HepG2 (cell line): ENCODE measurements around the gene OR10A2. TPM values are rescaled to one million over a fixed set of nuclear protein-coding genes. Genes with fewer than 3 reads are reported as not detected.

Source experiments
- ATAC-seq: fragments of 200-7000 bp; cut with Tn5 transposase; 3 replicates; pipeline ENCODE4 v1.9.1; 2020; ENCODE audit warnings: mild to moderate bottlenecking, moderate library complexity
- BruUV-seq: library from RNA; stranded (reverse); fragments of 400-500 nt; replicated peaks from 2 replicates; lab custom pipeline; 2021; lab: Mats Ljungman, UMichigan
- CTCF ChIA-PET: fragments of 300-600 bp; formaldehyde crosslinking; extraction: SDS; loops from one replicate; lab custom pipeline; 2021; ENCODE audit warnings: low total read pairs, inconsistent platforms, low intra/inter-chr PET ratio; lab: Yijun Ruan, JAX
- POLR2A ChIA-PET: fragments of 350-600 bp; sonication (Branson Sonifier 250); formaldehyde crosslinking; loops from one replicate; lab custom pipeline; 2020; ENCODE audit warnings: antibody characterized with exemption, inconsistent platforms; lab: Yijun Ruan, JAX
- DNase-seq: peaks from one replicate; pipeline ENCODE4 v3.0.0-alpha.2; 2015; ENCODE audit warnings: low spot score
- FAIRE-seq: peaks from 3 replicates; lab custom pipeline; 2011; peaks lifted over from hg19 to GRCh38; lab: Jason Lieb, UNC
- H2AFZ ChIP-seq: one replicate; pipeline ENCODE4 v1.6.1; 2011; ENCODE audit warnings: low read length, inconsistent platforms
- H3K27ac ChIP-seq: fragments of 300-600 bp; 3 replicates; pipeline ENCODE4 v1.8.0; 2011; ENCODE audit warnings: mixed run types, mild to moderate bottlenecking, mixed read lengths, low read length, inconsistent platforms; ENCODE audit not compliant: insufficient read depth; ENCODE audit errors: extremely low read length
- H3K27me3 ChIP-seq, 2 experiments: fragments of 200-600 bp in 1 of 2; 2 replicates in 1 of 2; 3 replicates in 1 of 2; pipeline versions ENCODE4 v1.6.0 to v1.8.0; 2011; ENCODE audit warnings: low read length in 2 of 2, mild to moderate bottlenecking in 2 of 2, moderate library complexity in 2 of 2, inconsistent platforms in 1 of 2; ENCODE audit not compliant: insufficient read depth in 2 of 2, control insufficient read depth in 1 of 2
- H3K36me3 ChIP-seq, 2 experiments: fragments of 200-600 bp in 1 of 2; replicated peaks in 1 of 2; 2 replicates in 1 of 2; 3 replicates in 1 of 2; pipeline versions ENCODE4 v1.5.1 to v1.8.0; 2011; ENCODE audit warnings: low read length in 2 of 2, inconsistent platforms in 1 of 2; ENCODE audit not compliant: insufficient read depth in 2 of 2, control insufficient read depth in 1 of 2
- H3K4me1 ChIP-seq: 2 replicates; pipeline ENCODE4 v1.5.1; 2012; ENCODE audit warnings: low read length, inconsistent platforms; ENCODE audit not compliant: insufficient read depth
- H3K4me2 ChIP-seq: 2 replicates; pipeline ENCODE4 v1.6.0; 2011; ENCODE audit warnings: low read depth, low read length, inconsistent platforms
- H3K4me3 ChIP-seq, 3 experiments: fragments of 200-600 bp in 1 of 3; sonication (generic), shearing (Covaris generic) in 1 of 3; replicated peaks in 1 of 3; 2 replicates each; pipeline ENCODE4 v1.5.1; 2011 to 2016; ENCODE audit warnings: low read length in 3 of 3, inconsistent platforms in 2 of 3, low read depth in 2 of 3, mild to moderate bottlenecking in 2 of 3, control low read depth in 1 of 3, mixed read lengths in 1 of 3; ENCODE audit not compliant: insufficient read depth in 1 of 3
- H3K79me2 ChIP-seq: one replicate; pipeline ENCODE4 v1.6.1; 2011; ENCODE audit warnings: low read length, inconsistent platforms; ENCODE audit not compliant: insufficient read depth
- H3K9ac ChIP-seq: 2 replicates; pipeline ENCODE4 v1.6.0; 2011; ENCODE audit warnings: mild to moderate bottlenecking, low read depth, low read length, inconsistent platforms; ENCODE audit not compliant: insufficient read depth
- H3K9me3 ChIP-seq: 2 replicates; pipeline ENCODE4 v1.5.1; 2012; ENCODE audit warnings: mild to moderate bottlenecking, low read length
- H4K20me1 ChIP-seq: 2 replicates; pipeline ENCODE4 v1.6.0; 2011; ENCODE audit warnings: inconsistent platforms, mild to moderate bottlenecking, low read length, moderate library complexity; ENCODE audit not compliant: insufficient read depth
- FOXP1 ChIP-seq, 2 experiments: fragments of 450-650 bp in 1 of 2; IDR thresholded peaks; 2 replicates each; pipeline ENCODE4 v1.6.1; 2017 to 2018; ENCODE audit warnings: antibody characterized with exemption in 1 of 2
- HHEX ChIP-seq: IDR thresholded peaks from 2 replicates; pipeline ENCODE4 v1.6.1; 2016; ENCODE audit warnings: control low read depth
- KAT8 ChIP-seq: IDR thresholded peaks from 2 replicates; pipeline ENCODE4 v1.6.1; 2016; ENCODE audit warnings: missing genetic modification reagents, missing compliant biosample characterization
- KLF12 ChIP-seq: sonication (generic); formaldehyde crosslinking; IDR thresholded peaks from 2 replicates; pipeline ENCODE4 v1.4.0; 2020; ENCODE audit warnings: missing genetic modification reagents, borderline replicate concordance
- MATR3 ChIP-seq: sonication (generic); formaldehyde crosslinking; IDR thresholded peaks from 2 replicates; pipeline ENCODE4 v1.4.0; 2020; ENCODE audit warnings: missing genetic modification reagents
- MYNN ChIP-seq: sonication (generic); formaldehyde crosslinking; IDR thresholded peaks from 2 replicates; pipeline ENCODE4 v1.4.0; 2020; ENCODE audit warnings: mild to moderate bottlenecking, low read depth, missing genetic modification reagents
- NFE2L2 ChIP-seq: fragments of 150-350 bp; IDR thresholded peaks from 2 replicates; pipeline ENCODE4 v1.6.1; 2014; ENCODE audit warnings: low read length
- PCBP2 ChIP-seq: fragments of 200-400 bp; formaldehyde crosslinking; optimal IDR thresholded peaks from 2 replicates; pipeline ENCODE3; 2018; ENCODE audit warnings: low read length, low read depth; ENCODE audit not compliant: poor library complexity, severe bottlenecking
- RBAK ChIP-seq: sonication (generic); formaldehyde crosslinking; IDR thresholded peaks from 2 replicates; pipeline ENCODE4 v1.5.1; 2020; ENCODE audit warnings: mild to moderate bottlenecking, missing genetic modification reagents
- SETDB1 ChIP-seq: sonication (generic); formaldehyde crosslinking; IDR thresholded peaks from 2 replicates; pipeline ENCODE4 v1.5.1; 2020; ENCODE audit warnings: missing genetic modification reagents, mild to moderate bottlenecking, borderline replicate concordance
- ZNF253 ChIP-seq: sonication (generic); formaldehyde crosslinking; IDR thresholded peaks from 2 replicates; pipeline ENCODE4 v1.8.0; 2022; ENCODE audit warnings: mild to moderate bottlenecking, missing genetic modification reagents, borderline replicate concordance
- ZNF549 ChIP-seq: sonication (generic); formaldehyde crosslinking; IDR thresholded peaks from 2 replicates; pipeline ENCODE4 v1.5.0; 2020; ENCODE audit warnings: missing genetic modification reagents
- ZNF552 ChIP-seq: sonication (generic); formaldehyde crosslinking; IDR thresholded peaks from 2 replicates; pipeline ENCODE4 v1.9.0; 2022; ENCODE audit warnings: missing genetic modification reagents, mild to moderate bottlenecking, borderline replicate concordance
- ZNF766 ChIP-seq: sonication (generic); formaldehyde crosslinking; IDR thresholded peaks from 2 replicates; pipeline ENCODE4 v1.5.0; 2020; ENCODE audit warnings: missing genetic modification reagents, borderline replicate concordance
- in situ Hi-C: cut with HindIII; loops from 2 replicates; pipeline ENCODE4 v1.10.0; 2017; ENCODE audit warnings: low pct_unique_long_range_greater_than_20kb; ENCODE audit not compliant: extremely low pct_ligation_motif_present
- intact Hi-C: fragments of 100-400 bp; cut with micrococcal nuclease; formaldehyde crosslinking; loops from one replicate; pipeline ENCODE4 v1.10.0; 2022; ENCODE audit not compliant: unreplicated experiment
- polyA plus RNA-seq, 8 experiments: library from polyadenylated mRNA; depleted of rRNA in 3 of 8; stranded (reverse) in 7 of 8; unstranded in 1 of 8; fragments of >200 nt; fragmentation: Illumina TruSeq in 4 of 8; extraction: Trizol in 4 of 8; gene quantifications; 2 replicates each; pipeline versions ENCODE4 v1.2.1 to v1.2.3, GENCODE V29; 2011 to 2016; ENCODE audit warnings: low read depth in 4 of 8, missing spikeins in 1 of 8, mixed read lengths in 1 of 8; ENCODE audit not compliant: insufficient read depth in 1 of 8
- total RNA-seq, 5 experiments: library from RNA; depleted of rRNA; stranded (reverse); fragments of >200 nt; fragmentation: Illumina TruSeq; extraction: Trizol; gene quantifications; 2 replicates each; pipeline ENCODE4 v1.2.3, GENCODE V29; 2016; ENCODE audit warnings: low read depth in 1 of 5
- TF ChIP-seq, protein P1 (sequence below): fragments of 450-650 bp; IDR thresholded peaks from 2 replicates; pipeline ENCODE4 v1.6.1; 2016
- TF ChIP-seq, protein P2 (sequence below): IDR thresholded peaks from 2 replicates; pipeline ENCODE4 v1.6.1; 2016; ENCODE audit warnings: mild to moderate bottlenecking
- TF ChIP-seq, protein P3 (sequence below): sonication (generic); formaldehyde crosslinking; conservative IDR thresholded peaks from 2 replicates; pipeline ENCODE4 v1.8.0; 2022; ENCODE audit warnings: low read depth, missing genetic modification reagents

OR10A2 gene
- total and polyA plus RNA-seq, 2 of the 13 experiments (the other 11 are each of a cell fraction or from before 2014, with no cell fraction given): not detected

DNA sequence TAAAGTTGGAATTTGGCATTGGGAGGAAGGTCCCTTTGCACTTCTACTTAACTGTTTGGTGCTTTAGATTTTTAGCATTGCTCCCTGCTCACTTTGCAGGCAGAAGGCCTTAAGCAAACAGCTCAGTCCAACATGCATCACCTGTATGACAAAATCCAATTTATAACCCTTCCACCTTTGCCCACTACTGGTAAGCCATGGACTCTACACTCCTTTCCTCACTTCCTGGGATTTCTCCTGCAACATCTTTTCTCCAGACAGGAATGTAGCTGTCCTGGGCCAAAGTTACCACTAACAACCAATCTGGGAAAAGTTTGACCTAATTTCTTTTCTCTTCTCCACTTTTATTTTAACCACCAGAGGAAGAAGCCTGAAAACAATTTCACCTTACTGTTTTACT is 31.2 kb downstream of the OR10A2 start:
- H3K9ac ChIP-seq: no peak overlapping the region
- no peaks in the 10 kb centered on the region for H3K9me3 ChIP-seq
- ATAC-seq (no peak), FAIRE-seq (no peak), DNase-seq (no peak)
- in situ Hi-C loops: no loop called here
- H3K79me2 ChIP-seq: no peaks in the 10 kb centered on the region
- H2AFZ ChIP-seq: no peak overlapping the region
- H3K4me3 ChIP-seq: no peak overlapping the region
- H3K4me1 ChIP-seq: no peaks in the 10 kb centered on the region
- H3K36me3 ChIP-seq: no peaks in the 10 kb centered on the region
- H3K4me2 ChIP-seq: no peak overlapping the region
- BruUV-seq: no TSS peak
- ChIA-PET POLR2A (no interaction called here), CTCF (no interaction called here)
- TF ChIP-seq ZNF552 (CRISPR knock-in tag): no peak
- no peak for TF ChIP-seq NFE2L2
- TF ChIP-seq, protein P1, sequence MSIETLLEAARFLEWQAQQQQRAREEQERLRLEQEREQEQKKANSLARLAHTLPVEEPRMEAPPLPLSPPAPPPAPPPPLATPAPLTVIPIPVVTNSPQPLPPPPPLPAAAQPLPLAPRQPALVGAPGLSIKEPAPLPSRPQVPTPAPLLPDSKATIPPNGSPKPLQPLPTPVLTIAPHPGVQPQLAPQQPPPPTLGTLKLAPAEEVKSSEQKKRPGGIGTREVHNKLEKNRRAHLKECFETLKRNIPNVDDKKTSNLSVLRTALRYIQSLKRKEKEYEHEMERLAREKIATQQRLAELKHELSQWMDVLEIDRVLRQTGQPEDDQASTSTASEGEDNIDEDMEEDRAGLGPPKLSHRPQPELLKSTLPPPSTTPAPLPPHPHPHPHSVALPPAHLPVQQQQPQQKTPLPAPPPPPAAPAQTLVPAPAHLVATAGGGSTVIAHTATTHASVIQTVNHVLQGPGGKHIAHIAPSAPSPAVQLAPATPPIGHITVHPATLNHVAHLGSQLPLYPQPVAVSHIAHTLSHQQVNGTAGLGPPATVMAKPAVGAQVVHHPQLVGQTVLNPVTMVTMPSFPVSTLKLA: no peak
- TF ChIP-seq ZNF253 (CRISPR knock-in tag): no peak
- no peaks in the 10 kb centered on the region for H3K27me3 ChIP-seq
- H3K27ac ChIP-seq: no peak overlapping the region
- intact Hi-C loops: no loop called here
- H4K20me1 ChIP-seq: no peaks in the 10 kb centered on the region

DNA sequence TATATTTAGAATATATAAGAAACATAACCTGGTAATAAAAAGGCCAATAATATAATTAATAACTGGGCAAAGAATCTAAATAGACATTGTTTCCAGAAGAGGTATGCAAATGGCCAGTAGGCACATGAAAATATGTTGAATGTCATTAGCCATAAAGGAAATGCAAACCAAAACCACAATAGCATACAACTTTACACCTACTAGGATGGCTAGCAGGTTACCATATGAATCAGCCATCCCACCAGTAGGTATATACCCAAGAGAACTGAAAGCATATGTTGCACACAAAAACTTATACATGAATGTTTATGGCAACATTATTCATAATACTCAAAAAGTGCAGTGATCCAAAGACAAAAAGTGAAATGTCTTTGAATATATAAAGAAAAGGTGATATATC is 32.2 kb downstream of the OR10A2 start:
- Histone ChIP-seq H3K79me2 (no peaks in the 10 kb centered on the region), H3K27me3 (no peaks in the 10 kb centered on the region), H4K20me1 (no peaks in the 10 kb centered on the region), H2AFZ (no peak overlapping the region), H3K4me2 (no peak overlapping the region), H3K9me3 (no peaks in the 10 kb centered on the region), H3K9ac (no peak overlapping the region), H3K4me1 (no peaks in the 10 kb centered on the region), H3K27ac (no peak overlapping the region), H3K36me3 (no peaks in the 10 kb centered on the region), H3K4me3 (no peak overlapping the region)
- no TSS peak for BruUV-seq
- FAIRE-seq (no peak), ATAC-seq (no peak), DNase-seq (no peak)
- TF ChIP-seq KAT8 (CRISPR knock-in tag) (no peak), MYNN (CRISPR knock-in tag) (no peak), RBAK (no peak), ZNF766 (CRISPR knock-in tag) (no peak), HHEX (CRISPR knock-in tag) (no peak), ZNF549 (CRISPR knock-in tag) (no peak), FOXP1 (IDR thresholded peaks at IDR 0.05) (no peak), FOXP1 (CRISPR knock-in tag; IDR thresholded peaks at IDR 0.05) (no peak), PCBP2 (no peak), KLF12 (no peak), SETDB1 (CRISPR knock-in tag) (no peak), MATR3 (CRISPR knock-in tag) (no peak)
- TF ChIP-seq, protein P2, sequence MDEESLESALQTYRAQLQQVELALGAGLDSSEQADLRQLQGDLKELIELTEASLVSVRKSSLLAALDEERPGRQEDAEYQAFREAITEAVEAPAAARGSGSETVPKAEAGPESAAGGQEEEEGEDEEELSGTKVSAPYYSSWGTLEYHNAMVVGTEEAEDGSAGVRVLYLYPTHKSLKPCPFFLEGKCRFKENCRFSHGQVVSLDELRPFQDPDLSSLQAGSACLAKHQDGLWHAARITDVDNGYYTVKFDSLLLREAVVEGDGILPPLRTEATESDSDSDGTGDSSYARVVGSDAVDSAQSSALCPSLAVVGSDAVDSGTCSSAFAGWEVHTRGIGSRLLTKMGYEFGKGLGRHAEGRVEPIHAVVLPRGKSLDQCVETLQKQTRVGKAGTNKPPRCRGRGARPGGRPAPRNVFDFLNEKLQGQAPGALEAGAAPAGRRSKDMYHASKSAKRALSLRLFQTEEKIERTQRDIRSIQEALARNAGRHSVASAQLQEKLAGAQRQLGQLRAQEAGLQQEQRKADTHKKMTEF (CRISPR knock-in tag): no peak
- TF ChIP-seq, protein P3, sequence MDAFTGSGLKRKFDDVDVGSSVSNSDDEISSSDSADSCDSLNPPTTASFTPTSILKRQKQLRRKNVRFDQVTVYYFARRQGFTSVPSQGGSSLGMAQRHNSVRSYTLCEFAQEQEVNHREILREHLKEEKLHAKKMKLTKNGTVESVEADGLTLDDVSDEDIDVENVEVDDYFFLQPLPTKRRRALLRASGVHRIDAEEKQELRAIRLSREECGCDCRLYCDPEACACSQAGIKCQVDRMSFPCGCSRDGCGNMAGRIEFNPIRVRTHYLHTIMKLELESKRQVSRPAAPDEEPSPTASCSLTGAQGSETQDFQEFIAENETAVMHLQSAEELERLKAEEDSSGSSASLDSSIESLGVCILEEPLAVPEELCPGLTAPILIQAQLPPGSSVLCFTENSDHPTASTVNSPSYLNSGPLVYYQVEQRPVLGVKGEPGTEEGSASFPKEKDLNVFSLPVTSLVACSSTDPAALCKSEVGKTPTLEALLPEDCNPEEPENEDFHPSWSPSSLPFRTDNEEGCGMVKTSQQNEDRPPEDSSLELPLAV (CRISPR knock-in tag): no peak
- intact Hi-C loops (no loop called here), in situ Hi-C loops (no loop called here)
- POLR2A ChIA-PET: no interaction called here
- CTCF ChIA-PET: no interaction called here
